ENCODE data around the gene NXNL1. TPM values are rescaled to one million over a fixed set of nuclear protein-coding genes. Genes with fewer than 3 reads are reported as not detected.

The NXNL1 gene
- total RNA-seq, 1 experiment from 2014 or later, result not detected

DNA sequence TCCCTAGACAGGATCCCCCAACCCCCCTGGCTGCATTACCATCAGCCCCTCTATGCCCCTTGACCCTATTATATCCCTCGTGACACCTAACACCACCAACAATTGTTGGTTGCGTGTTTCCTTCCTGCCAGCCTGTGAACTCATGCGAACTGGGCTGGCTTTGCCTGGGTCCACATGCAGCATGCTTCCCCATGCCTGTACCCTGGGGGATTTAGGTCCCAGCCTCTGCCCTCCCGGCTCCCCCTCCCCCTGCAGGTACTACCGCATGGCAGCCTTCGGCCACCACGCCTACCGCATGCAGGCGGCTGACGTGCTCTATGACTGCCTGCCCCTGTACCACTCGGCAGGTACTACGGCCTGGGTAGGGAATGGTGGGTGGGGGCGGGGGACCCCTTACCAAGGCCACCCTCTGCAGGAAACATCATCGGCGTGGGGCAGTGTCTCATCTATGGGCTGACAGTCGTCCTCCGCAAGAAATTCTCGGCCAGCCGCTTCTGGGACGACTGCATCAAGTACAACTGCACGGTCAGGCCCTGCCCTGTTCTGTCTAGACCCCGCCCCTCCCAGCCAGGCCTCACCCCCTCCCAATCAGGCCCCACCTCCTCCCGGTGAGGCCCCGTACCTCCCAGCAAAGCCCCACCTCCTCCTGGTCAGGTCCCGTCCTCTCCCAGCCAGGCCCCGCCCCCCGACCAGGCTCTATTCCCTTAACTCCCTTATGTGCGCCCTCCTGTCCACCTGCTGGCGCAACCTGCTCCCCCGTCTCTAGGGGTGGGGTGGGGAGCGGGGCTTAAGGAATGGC is 28.1 kb upstream of the NXNL1 start:
- Histone ChIP-seq H3K9me2 (ENCODE audit: insufficient read depth) (no peaks in the 10 kb centered on the region), H3K4me2 (ENCODE audit: low read length) (peak overlapping the region; percentile 90), H3K36me3 (ENCODE audit: control insufficient read depth in 1 of 2, insufficient read depth in 2 of 2, low read length in 2 of 2) (no peaks in the 10 kb centered on the region), H3K27me3 (ENCODE audit: insufficient read depth, low read length) (no peaks in the 10 kb centered on the region), H3K4me3 (replicated peaks in 1 of 2; ENCODE audit: low read depth in 1 of 2, low read length in 2 of 2) (peak overlapping the region; percentile 43 to 58), H3K9ac (ENCODE audit: low read length) (peak overlapping the region; percentile 65), H2AFZ (ENCODE audit: low read depth, low read length, poor library complexity, severe bottlenecking) (no peak overlapping the region), H3K9me3 (ENCODE audit: control insufficient read depth in 1 of 2, insufficient read depth in 1 of 2, low read depth in 1 of 2, low read length in 2 of 2) (no peaks in the 10 kb centered on the region), H3K79me2 (ENCODE audit: insufficient read depth, low read length) (no peaks in the 10 kb centered on the region), H4K20me1 (ENCODE audit: insufficient read depth) (no peaks in the 10 kb centered on the region), H3K27ac (ENCODE audit: low read depth, low read length) (peak overlapping the region; percentile 56), H3K4me1 (ENCODE audit: control insufficient read depth in 1 of 2, insufficient read depth in 2 of 2, low read length in 2 of 2) (peaks cover 18 to 32% of the 10 kb centered on the region in 2 experiments)
- TF ChIP-seq, protein P1, sequence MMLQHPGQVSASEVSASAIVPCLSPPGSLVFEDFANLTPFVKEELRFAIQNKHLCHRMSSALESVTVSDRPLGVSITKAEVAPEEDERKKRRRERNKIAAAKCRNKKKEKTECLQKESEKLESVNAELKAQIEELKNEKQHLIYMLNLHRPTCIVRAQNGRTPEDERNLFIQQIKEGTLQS (IDR thresholded peaks at IDR 0.05), result no peak
- TF ChIP-seq, protein P2, sequence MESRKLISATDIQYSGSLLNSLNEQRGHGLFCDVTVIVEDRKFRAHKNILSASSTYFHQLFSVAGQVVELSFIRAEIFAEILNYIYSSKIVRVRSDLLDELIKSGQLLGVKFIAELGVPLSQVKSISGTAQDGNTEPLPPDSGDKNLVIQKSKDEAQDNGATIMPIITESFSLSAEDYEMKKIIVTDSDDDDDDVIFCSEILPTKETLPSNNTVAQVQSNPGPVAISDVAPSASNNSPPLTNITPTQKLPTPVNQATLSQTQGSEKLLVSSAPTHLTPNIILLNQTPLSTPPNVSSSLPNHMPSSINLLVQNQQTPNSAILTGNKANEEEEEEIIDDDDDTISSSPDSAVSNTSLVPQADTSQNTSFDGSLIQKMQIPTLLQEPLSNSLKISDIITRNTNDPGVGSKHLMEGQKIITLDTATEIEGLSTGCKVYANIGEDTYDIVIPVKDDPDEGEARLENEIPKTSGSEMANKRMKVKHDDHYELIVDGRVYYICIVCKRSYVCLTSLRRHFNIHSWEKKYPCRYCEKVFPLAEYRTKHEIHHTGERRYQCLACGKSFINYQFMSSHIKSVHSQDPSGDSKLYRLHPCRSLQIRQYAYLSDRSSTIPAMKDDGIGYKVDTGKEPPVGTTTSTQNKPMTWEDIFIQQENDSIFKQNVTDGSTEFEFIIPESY (IDR thresholded peaks at IDR 0.05; ENCODE audit: extremely low read depth, insufficient replicate concordance, low read length), result no peak
- TF ChIP-seq TCF7L2 (IDR thresholded peaks at IDR 0.05; ENCODE audit: borderline replicate concordance, extremely low read depth, insufficient read depth, insufficient read length) (no peak), ZFX (IDR thresholded peaks at IDR 0.05) (no peak), ELF1 (IDR thresholded peaks at IDR 0.05; ENCODE audit: borderline replicate concordance, low read depth) (no peak), CBX3 (IDR thresholded peaks at IDR 0.05; ENCODE audit: low read depth) (no peak), POLR2A (IDR thresholded peaks at IDR 0.05; ENCODE audit: borderline replicate concordance, extremely low read depth, insufficient read depth, insufficient read length) (peak; percentile 47), MAX (IDR thresholded peaks at IDR 0.05) (peak; percentile 90), POLR2AphosphoS5 (IDR thresholded peaks at IDR 0.05; ENCODE audit: low read depth, low read length) (peak; percentile 51), REST (IDR thresholded peaks at IDR 0.05; ENCODE audit: low read depth) (no peak), JUND (IDR thresholded peaks at IDR 0.05) (no peak), SRF (IDR thresholded peaks at IDR 0.05; ENCODE audit: low read depth) (no peak), EZH2 (IDR thresholded peaks at IDR 0.05) (no peak), EGR1 (IDR thresholded peaks at IDR 0.05; ENCODE audit: low read depth) (no peak), SP1 (IDR thresholded peaks at IDR 0.05; ENCODE audit: low read depth) (no peak), RAD21 (IDR thresholded peaks at IDR 0.05; ENCODE audit: low read depth) (no peak), EZH2phosphoT487 (IDR thresholded peaks at IDR 0.05; ENCODE audit: borderline replicate concordance) (no peak), YY1 (IDR thresholded peaks at IDR 0.05; ENCODE audit: extremely low read depth, insufficient replicate concordance, low read depth, low read length) (no peak)
- TF ChIP-seq, protein P3, sequence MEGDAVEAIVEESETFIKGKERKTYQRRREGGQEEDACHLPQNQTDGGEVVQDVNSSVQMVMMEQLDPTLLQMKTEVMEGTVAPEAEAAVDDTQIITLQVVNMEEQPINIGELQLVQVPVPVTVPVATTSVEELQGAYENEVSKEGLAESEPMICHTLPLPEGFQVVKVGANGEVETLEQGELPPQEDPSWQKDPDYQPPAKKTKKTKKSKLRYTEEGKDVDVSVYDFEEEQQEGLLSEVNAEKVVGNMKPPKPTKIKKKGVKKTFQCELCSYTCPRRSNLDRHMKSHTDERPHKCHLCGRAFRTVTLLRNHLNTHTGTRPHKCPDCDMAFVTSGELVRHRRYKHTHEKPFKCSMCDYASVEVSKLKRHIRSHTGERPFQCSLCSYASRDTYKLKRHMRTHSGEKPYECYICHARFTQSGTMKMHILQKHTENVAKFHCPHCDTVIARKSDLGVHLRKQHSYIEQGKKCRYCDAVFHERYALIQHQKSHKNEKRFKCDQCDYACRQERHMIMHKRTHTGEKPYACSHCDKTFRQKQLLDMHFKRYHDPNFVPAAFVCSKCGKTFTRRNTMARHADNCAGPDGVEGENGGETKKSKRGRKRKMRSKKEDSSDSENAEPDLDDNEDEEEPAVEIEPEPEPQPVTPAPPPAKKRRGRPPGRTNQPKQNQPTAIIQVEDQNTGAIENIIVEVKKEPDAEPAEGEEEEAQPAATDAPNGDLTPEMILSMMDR (IDR thresholded peaks at IDR 0.05 in 2 of 3, conservative IDR thresholded peaks at IDR 0.05 in 1 of 3; ENCODE audit: borderline replicate concordance in 1 of 3, insufficient read depth in 1 of 3, low read depth in 2 of 3, low read length in 2 of 3), result no peak
- ChIA-PET CTCF (interaction anchor here (1.7 kb wide), 1 partner anchor 7 kb away, joined by 6 read pairs; no protein-coding TSS in a partner anchor), POLR2A (interaction anchor here (0.8 kb wide), 1 partner anchor 262 kb away, joined by 3 read pairs; no protein-coding TSS in a partner anchor), RAD21 (ENCODE audit: low non-redundant PET in 1 of 2, low total read pairs in 2 of 2, uncharacterized antibody in 2 of 2, unreplicated experiment in 2 of 2) (no interaction called here)
- peak; percentile 99 for ATAC-seq
- TSS peak; percentile 66 for BruUV-seq (replicated peaks)
- intact Hi-C loops (cut with micrococcal nuclease), result no loop called here
- peak; percentile 83 for DNase-seq (ENCODE audit: low read depth, low spot score)
